Measurements from ENCODE around the gene CNTN4. TPM values are rescaled to one million over a fixed set of nuclear protein-coding genes. Genes with fewer than 3 reads are reported as not detected.

The CNTN4 gene
- total RNA-seq, 1 experiment from 2014 or later = not detected

DNA sequence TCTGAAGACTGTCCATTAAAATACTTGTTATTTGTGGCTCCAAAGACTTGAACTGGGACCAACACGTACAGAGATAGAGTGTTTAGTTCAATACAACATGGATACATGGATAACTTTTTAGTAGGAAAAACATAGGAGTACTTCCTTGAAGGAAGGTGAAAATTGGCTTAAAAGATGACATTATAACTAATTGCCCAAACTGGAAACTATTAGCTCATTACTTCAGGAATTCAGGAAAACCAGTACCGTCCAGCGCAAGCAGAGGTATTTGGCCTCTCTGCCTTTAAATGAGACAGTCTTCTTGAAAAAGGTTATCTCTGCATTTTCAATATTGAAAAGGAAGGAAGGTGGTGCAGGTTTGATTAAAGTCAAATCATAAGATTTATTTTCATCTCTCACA lies 777.0 kb downstream of the CNTN4 start:
- no peak for TF ChIP-seq FOXP1 (CRISPR knock-in tag; IDR thresholded peaks at IDR 0.05; ENCODE audit: borderline replicate concordance)
- TF ChIP-seq SP1 (CRISPR knock-in tag; conservative IDR thresholded peaks at IDR 0.05) = no peak
- TF ChIP-seq ZNF219 (CRISPR knock-in tag; IDR thresholded peaks at IDR 0.05; ENCODE audit: borderline replicate concordance) = no peak
- no peak for DNase-seq (ENCODE audit: low spot score)
- peaks cover 3% of the 10 kb centered on the region for H3K27me3 Mint-ChIP-seq (ENCODE audit: low read depth)

DNA sequence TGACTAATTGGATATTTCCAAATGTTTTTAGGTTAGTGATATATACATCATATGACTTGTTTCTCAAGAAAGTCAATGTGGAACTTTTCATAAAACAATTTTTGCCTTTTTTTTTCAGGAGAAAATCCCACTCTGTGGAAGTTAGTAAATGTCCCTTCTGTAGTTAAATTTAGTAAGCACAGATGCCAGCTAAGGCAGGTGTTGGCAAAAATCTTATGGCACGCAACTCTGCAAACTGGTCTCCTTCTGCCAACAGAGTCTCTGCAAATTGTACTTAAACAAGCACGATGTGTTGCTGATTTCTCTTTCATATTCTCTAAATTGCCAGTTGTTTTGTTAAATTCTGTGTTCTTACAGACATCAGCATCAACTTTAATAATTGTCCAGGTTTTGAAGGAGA lies 777.7 kb downstream of the CNTN4 start:
- Mint-ChIP-seq H3K36me3 (peaks cover 74% of the 10 kb centered on the region), H3K9me3 (peaks cover 82% of the 10 kb centered on the region), H3K27me3 (ENCODE audit: low read depth) (peaks cover 3% of the 10 kb centered on the region), H3K4me3 (no peak overlapping the region), H3K27ac (no peak overlapping the region), H3K4me1 (no peaks in the 10 kb centered on the region)
- ChIA-PET CTCF (no interaction called here), POLR2A (no interaction called here)
- ATAC-seq (no peak), DNase-seq (ENCODE audit: low spot score) (no peak)
- TF ChIP-seq FOXP1 (CRISPR knock-in tag; IDR thresholded peaks at IDR 0.05; ENCODE audit: borderline replicate concordance) (no peak), CBFB (CRISPR knock-in tag; IDR thresholded peaks at IDR 0.05; ENCODE audit: low read depth) (no peak), MXD4 (CRISPR knock-in tag; IDR thresholded peaks at IDR 0.05; ENCODE audit: borderline replicate concordance) (no peak), EMX1 (CRISPR knock-in tag; IDR thresholded peaks at IDR 0.05) (no peak), ZNF232 (CRISPR knock-in tag; IDR thresholded peaks at IDR 0.05) (no peak), SOX15 (CRISPR knock-in tag; IDR thresholded peaks at IDR 0.05) (no peak), MYBL2 (CRISPR knock-in tag; IDR thresholded peaks at IDR 0.05) (no peak), ZNF263 (CRISPR knock-in tag; IDR thresholded peaks at IDR 0.05; ENCODE audit: low read depth) (no peak), TCF7 (CRISPR knock-in tag; IDR thresholded peaks at IDR 0.05; ENCODE audit: low read depth) (no peak), NFE2L1 (CRISPR knock-in tag; IDR thresholded peaks at IDR 0.05) (no peak), NFATC4 (CRISPR knock-in tag; IDR thresholded peaks at IDR 0.05) (no peak), NR1H2 (CRISPR knock-in tag; IDR thresholded peaks at IDR 0.05) (no peak), ZNF396 (CRISPR knock-in tag; IDR thresholded peaks at IDR 0.05; ENCODE audit: borderline replicate concordance) (no peak), IRF2 (CRISPR knock-in tag; IDR thresholded peaks at IDR 0.05; ENCODE audit: borderline replicate concordance, low read depth) (no peak), ETV6 (CRISPR knock-in tag; IDR thresholded peaks at IDR 0.05) (no peak)
- TF ChIP-seq, protein P1, sequence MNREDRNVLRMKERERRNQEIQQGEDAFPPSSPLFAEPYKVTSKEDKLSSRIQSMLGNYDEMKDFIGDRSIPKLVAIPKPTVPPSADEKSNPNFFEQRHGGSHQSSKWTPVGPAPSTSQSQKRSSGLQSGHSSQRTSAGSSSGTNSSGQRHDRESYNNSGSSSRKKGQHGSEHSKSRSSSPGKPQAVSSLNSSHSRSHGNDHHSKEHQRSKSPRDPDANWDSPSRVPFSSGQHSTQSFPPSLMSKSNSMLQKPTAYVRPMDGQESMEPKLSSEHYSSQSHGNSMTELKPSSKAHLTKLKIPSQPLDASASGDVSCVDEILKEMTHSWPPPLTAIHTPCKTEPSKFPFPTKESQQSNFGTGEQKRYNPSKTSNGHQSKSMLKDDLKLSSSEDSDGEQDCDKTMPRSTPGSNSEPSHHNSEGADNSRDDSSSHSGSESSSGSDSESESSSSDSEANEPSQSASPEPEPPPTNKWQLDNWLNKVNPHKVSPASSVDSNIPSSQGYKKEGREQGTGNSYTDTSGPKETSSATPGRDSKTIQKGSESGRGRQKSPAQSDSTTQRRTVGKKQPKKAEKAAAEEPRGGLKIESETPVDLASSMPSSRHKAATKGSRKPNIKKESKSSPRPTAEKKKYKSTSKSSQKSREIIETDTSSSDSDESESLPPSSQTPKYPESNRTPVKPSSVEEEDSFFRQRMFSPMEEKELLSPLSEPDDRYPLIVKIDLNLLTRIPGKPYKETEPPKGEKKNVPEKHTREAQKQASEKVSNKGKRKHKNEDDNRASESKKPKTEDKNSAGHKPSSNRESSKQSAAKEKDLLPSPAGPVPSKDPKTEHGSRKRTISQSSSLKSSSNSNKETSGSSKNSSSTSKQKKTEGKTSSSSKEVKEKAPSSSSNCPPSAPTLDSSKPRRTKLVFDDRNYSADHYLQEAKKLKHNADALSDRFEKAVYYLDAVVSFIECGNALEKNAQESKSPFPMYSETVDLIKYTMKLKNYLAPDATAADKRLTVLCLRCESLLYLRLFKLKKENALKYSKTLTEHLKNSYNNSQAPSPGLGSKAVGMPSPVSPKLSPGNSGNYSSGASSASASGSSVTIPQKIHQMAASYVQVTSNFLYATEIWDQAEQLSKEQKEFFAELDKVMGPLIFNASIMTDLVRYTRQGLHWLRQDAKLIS (CRISPR knock-in tag; IDR thresholded peaks at IDR 0.05; ENCODE audit: borderline replicate concordance) = no peak
- TF ChIP-seq, protein P2, sequence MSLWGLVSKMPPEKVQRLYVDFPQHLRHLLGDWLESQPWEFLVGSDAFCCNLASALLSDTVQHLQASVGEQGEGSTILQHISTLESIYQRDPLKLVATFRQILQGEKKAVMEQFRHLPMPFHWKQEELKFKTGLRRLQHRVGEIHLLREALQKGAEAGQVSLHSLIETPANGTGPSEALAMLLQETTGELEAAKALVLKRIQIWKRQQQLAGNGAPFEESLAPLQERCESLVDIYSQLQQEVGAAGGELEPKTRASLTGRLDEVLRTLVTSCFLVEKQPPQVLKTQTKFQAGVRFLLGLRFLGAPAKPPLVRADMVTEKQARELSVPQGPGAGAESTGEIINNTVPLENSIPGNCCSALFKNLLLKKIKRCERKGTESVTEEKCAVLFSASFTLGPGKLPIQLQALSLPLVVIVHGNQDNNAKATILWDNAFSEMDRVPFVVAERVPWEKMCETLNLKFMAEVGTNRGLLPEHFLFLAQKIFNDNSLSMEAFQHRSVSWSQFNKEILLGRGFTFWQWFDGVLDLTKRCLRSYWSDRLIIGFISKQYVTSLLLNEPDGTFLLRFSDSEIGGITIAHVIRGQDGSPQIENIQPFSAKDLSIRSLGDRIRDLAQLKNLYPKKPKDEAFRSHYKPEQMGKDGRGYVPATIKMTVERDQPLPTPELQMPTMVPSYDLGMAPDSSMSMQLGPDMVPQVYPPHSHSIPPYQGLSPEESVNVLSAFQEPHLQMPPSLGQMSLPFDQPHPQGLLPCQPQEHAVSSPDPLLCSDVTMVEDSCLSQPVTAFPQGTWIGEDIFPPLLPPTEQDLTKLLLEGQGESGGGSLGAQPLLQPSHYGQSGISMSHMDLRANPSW (CRISPR knock-in tag; conservative IDR thresholded peaks at IDR 0.05; ENCODE audit: low read depth) = no peak
- TF ChIP-seq, protein P3, sequence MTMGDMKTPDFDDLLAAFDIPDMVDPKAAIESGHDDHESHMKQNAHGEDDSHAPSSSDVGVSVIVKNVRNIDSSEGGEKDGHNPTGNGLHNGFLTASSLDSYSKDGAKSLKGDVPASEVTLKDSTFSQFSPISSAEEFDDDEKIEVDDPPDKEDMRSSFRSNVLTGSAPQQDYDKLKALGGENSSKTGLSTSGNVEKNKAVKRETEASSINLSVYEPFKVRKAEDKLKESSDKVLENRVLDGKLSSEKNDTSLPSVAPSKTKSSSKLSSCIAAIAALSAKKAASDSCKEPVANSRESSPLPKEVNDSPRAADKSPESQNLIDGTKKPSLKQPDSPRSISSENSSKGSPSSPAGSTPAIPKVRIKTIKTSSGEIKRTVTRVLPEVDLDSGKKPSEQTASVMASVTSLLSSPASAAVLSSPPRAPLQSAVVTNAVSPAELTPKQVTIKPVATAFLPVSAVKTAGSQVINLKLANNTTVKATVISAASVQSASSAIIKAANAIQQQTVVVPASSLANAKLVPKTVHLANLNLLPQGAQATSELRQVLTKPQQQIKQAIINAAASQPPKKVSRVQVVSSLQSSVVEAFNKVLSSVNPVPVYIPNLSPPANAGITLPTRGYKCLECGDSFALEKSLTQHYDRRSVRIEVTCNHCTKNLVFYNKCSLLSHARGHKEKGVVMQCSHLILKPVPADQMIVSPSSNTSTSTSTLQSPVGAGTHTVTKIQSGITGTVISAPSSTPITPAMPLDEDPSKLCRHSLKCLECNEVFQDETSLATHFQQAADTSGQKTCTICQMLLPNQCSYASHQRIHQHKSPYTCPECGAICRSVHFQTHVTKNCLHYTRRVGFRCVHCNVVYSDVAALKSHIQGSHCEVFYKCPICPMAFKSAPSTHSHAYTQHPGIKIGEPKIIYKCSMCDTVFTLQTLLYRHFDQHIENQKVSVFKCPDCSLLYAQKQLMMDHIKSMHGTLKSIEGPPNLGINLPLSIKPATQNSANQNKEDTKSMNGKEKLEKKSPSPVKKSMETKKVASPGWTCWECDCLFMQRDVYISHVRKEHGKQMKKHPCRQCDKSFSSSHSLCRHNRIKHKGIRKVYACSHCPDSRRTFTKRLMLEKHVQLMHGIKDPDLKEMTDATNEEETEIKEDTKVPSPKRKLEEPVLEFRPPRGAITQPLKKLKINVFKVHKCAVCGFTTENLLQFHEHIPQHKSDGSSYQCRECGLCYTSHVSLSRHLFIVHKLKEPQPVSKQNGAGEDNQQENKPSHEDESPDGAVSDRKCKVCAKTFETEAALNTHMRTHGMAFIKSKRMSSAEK (CRISPR knock-in tag; IDR thresholded peaks at IDR 0.05; ENCODE audit: borderline replicate concordance) = no peak
- TF ChIP-seq, protein P4, sequence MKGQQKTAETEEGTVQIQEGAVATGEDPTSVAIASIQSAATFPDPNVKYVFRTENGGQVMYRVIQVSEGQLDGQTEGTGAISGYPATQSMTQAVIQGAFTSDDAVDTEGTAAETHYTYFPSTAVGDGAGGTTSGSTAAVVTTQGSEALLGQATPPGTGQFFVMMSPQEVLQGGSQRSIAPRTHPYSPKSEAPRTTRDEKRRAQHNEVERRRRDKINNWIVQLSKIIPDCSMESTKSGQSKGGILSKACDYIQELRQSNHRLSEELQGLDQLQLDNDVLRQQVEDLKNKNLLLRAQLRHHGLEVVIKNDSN (CRISPR knock-in tag; IDR thresholded peaks at IDR 0.05) = no peak

More for the DNA sequence above, 777.0 kb downstream of the CNTN4 start:
- ChIA-PET CTCF (no interaction called here), POLR2A (no interaction called here)
- Mint-ChIP-seq H3K4me1 (no peaks in the 10 kb centered on the region), H3K4me3 (no peak overlapping the region), H3K36me3 (peaks cover 74% of the 10 kb centered on the region), H3K9me3 (peaks cover 82% of the 10 kb centered on the region), H3K27ac (no peak overlapping the region)
- ATAC-seq = no peak
